Fibroblast of mammary gland (primary cell): Measurements from ENCODE around the gene HRH2.

ENCODE experiments used
- DNase-seq: peaks from one replicate; pipeline ENCODE4 v3.0.0-alpha.2; 2010; ENCODE audit warnings: low read depth
- H3K4me3 ChIP-seq: 2 replicates; pipeline ENCODE4 v1.5.1; 2011; ENCODE audit warnings: low read depth, mild to moderate bottlenecking, low read length, moderate library complexity; ENCODE audit not compliant: control insufficient read depth
- CTCF ChIP-seq: conservative IDR thresholded peaks from 2 replicates; pipeline ENCODE4 v1.5.1; 2011; ENCODE audit warnings: low read depth, low read length, inconsistent platforms; ENCODE audit not compliant: control insufficient read depth, insufficient read depth

HRH2 gene

GRCh38 chr5:175657593-175658271, at the start of gene HRH2:
Gene HRH2, plus strand, starts transcription at chr5:175658071. Its CDS starts 25,163 bp downstream, at chr5:175683234.
- no peak for TF ChIP-seq CTCF
- DNase-seq, result no peak
- H3K4me3 ChIP-seq, result no peak within 1 kb of the TSS

- no peak for DNase-seq
- TF ChIP-seq CTCF, result no peak
- no peak overlapping the region for H3K4me3 ChIP-seq
Measured at GRCh38 chr5:175609526-175609925, 48.3 kb upstream of the HRH2 start.

- TF ChIP-seq CTCF, result no peak
- H3K4me3 ChIP-seq, result no peak overlapping the region
- no peak for DNase-seq
Measured at GRCh38 chr5:175610381-175610780, 47.5 kb upstream of the HRH2 start.

- no peak for DNase-seq
- no peak for TF ChIP-seq CTCF
- no peak overlapping the region for H3K4me3 ChIP-seq
Measured at GRCh38 chr5:175610898-175611297, 47.0 kb upstream of the HRH2 start.

GRCh38 chr5:175614223-175614815, 43.6 kb upstream of the HRH2 start:
- no peak for DNase-seq
- no peak for TF ChIP-seq CTCF
- no peak overlapping the region for H3K4me3 ChIP-seq

GRCh38 chr5:175614861-175615260, 43.0 kb upstream of the HRH2 start:
- H3K4me3 ChIP-seq, result no peak overlapping the region
- DNase-seq, result no peak
- TF ChIP-seq CTCF, result no peak
